ENCODE data around the gene BTBD1.

Gene BTBD1

GRCh38 chr15:83105440-83105839 lies 38.4 kb upstream of the BTBD1 start:
- ChIA-PET POLR2A (interaction anchor here (1.1 to 1.9 kb wide), 2 partner anchors 38 to 94 kb away, joined by 3 to 5 read pairs; partner anchors contain the start of genes BTBD1 and C15orf40), CTCF (interaction anchor here (0.6 kb wide), 1 partner anchor 60 kb away, joined by 6 read pairs; no protein-coding TSS in a partner anchor)
- H3K4me1 ChIP-seq (ENCODE audit: control insufficient read depth, insufficient read depth, low read length), result no peaks in the 10 kb centered on the region; the same call in 1 of the 2 replicates
- H3K27ac ChIP-seq (ENCODE audit: extremely low read depth, low read depth, low read length), result no peak overlapping the region
- no peak overlapping the region for H3K4me3 ChIP-seq (ENCODE audit: low read depth, low read length)
- TF ChIP-seq, protein P1, sequence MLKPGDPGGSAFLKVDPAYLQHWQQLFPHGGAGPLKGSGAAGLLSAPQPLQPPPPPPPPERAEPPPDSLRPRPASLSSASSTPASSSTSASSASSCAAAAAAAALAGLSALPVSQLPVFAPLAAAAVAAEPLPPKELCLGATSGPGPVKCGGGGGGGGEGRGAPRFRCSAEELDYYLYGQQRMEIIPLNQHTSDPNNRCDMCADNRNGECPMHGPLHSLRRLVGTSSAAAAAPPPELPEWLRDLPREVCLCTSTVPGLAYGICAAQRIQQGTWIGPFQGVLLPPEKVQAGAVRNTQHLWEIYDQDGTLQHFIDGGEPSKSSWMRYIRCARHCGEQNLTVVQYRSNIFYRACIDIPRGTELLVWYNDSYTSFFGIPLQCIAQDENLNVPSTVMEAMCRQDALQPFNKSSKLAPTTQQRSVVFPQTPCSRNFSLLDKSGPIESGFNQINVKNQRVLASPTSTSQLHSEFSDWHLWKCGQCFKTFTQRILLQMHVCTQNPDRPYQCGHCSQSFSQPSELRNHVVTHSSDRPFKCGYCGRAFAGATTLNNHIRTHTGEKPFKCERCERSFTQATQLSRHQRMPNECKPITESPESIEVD (tag by site-specific recombination; IDR thresholded peaks at IDR 0.05), result no peak
- TF ChIP-seq ZNF133 (tag by site-specific recombination; IDR thresholded peaks at IDR 0.05) (no peak), ZNF623 (tag by site-specific recombination; IDR thresholded peaks at IDR 0.05) (no peak), KLF9 (tag by site-specific recombination; IDR thresholded peaks at IDR 0.05; ENCODE audit: low read depth) (no peak), ZSCAN30 (tag by site-specific recombination; IDR thresholded peaks at IDR 0.05) (no peak), KLF10 (tag by site-specific recombination; IDR thresholded peaks at IDR 0.05) (no peak), MYNN (tag by site-specific recombination; IDR thresholded peaks at IDR 0.05; ENCODE audit: borderline replicate concordance) (no peak), ZNF473 (tag by site-specific recombination; IDR thresholded peaks at IDR 0.05) (no peak), ZBTB21 (tag by site-specific recombination; IDR thresholded peaks at IDR 0.05) (no peak), ZNF549 (tag by site-specific recombination; IDR thresholded peaks at IDR 0.05) (no peak), ZBTB48 (tag by site-specific recombination; IDR thresholded peaks at IDR 0.05) (no peak), KLF8 (tag by site-specific recombination; IDR thresholded peaks at IDR 0.05) (no peak), ZNF433 (tag by site-specific recombination; IDR thresholded peaks at IDR 0.05; ENCODE audit: low read depth) (no peak), ZNF214 (tag by site-specific recombination; IDR thresholded peaks at IDR 0.05; ENCODE audit: borderline replicate concordance) (no peak)
- no peaks in the 10 kb centered on the region for H3K36me3 ChIP-seq (ENCODE audit: control insufficient read depth in 2 of 2, insufficient read depth in 1 of 2, low read length in 2 of 2)
- no peaks in the 10 kb centered on the region for H3K9me3 ChIP-seq (ENCODE audit: control insufficient read depth, insufficient read depth, low read depth, low read length)

DNA sequence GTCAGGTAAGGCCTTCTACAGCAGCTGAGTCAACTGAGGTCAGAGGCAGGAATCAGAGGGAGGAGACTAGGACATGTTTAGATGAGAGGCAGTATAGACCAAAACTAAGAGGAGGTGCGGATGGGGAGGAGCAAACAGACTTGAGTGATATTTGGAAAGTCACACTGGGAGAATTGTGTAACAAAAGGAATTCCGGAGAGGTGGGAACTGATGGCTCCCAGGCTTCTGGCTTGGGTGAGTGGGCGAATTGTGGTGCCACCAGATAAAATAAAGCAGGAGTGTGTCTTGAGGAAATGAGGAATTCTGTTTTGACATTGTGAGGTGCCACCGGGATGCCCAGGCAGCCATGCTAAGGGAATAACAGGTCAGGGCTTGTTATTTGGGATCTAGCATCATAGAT lies 37.1 kb upstream of the BTBD1 start:
- Histone ChIP-seq H3K4me1 (ENCODE audit: control insufficient read depth, insufficient read depth, low read length) (no peaks in the 10 kb centered on the region; the same call in 1 of the 2 replicates), H3K9me3 (ENCODE audit: control insufficient read depth, insufficient read depth, low read depth, low read length) (no peaks in the 10 kb centered on the region), H3K4me3 (ENCODE audit: low read depth, low read length) (no peak overlapping the region), H3K27ac (ENCODE audit: extremely low read depth, low read depth, low read length) (no peak overlapping the region), H3K36me3 (ENCODE audit: control insufficient read depth in 2 of 2, insufficient read depth in 1 of 2, low read length in 2 of 2) (no peaks in the 10 kb centered on the region)
- ChIA-PET POLR2A (no interaction called here), CTCF (no interaction called here)
- TF ChIP-seq ZNF837 (tag by site-specific recombination; IDR thresholded peaks at IDR 0.05), result no peak
- no peak for TF ChIP-seq ZNF626 (tag by site-specific recombination; IDR thresholded peaks at IDR 0.05)
- TF ChIP-seq ZNF830 (tag by site-specific recombination; IDR thresholded peaks at IDR 0.05; ENCODE audit: low read depth), result no peak
- TF ChIP-seq ZNF175 (tag by site-specific recombination; IDR thresholded peaks at IDR 0.05), result no peak
- no peak for TF ChIP-seq ZNF140 (tag by site-specific recombination; IDR thresholded peaks at IDR 0.05)
- no peak for TF ChIP-seq ZFHX2 (tag by site-specific recombination; conservative IDR thresholded peaks at IDR 0.05)
- no peak for TF ChIP-seq KLF16 (tag by site-specific recombination; IDR thresholded peaks at IDR 0.05)
- TF ChIP-seq, protein P2, sequence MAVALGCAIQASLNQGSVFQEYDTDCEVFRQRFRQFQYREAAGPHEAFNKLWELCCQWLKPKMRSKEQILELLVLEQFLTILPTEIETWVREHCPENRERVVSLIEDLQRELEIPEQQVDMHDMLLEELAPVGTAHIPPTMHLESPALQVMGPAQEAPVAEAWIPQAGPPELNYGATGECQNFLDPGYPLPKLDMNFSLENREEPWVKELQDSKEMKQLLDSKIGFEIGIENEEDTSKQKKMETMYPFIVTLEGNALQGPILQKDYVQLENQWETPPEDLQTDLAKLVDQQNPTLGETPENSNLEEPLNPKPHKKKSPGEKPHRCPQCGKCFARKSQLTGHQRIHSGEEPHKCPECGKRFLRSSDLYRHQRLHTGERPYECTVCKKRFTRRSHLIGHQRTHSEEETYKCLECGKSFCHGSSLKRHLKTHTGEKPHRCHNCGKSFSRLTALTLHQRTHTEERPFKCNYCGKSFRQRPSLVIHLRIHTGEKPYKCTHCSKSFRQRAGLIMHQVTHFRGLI (tag by site-specific recombination; IDR thresholded peaks at IDR 0.05), result no peak

Data from HEK293 (cell line).